Right lobe of liver (tissue), 4 donors: ENCODE measurements around the gene LCMT1.

Source experiments
- POLR2A ChIP-seq: fragments of 450-650 bp; IDR thresholded peaks from one replicate; pipeline ENCODE4 v1.6.1; 2017; ENCODE audit warnings: antibody characterized with exemption, mild to moderate bottlenecking
- TF ChIP-seq, protein P1 (sequence below), 4 donors: fragments of 200-600 bp in 3 of 4; fragments of 450-650 bp in 1 of 4; IDR thresholded peaks; one replicate each; pipeline versions ENCODE4 v1.5.1 to v1.8.0; 2016 to 2022; ENCODE audit warnings: antibody characterized with exemption in 4 of 4, mild to moderate bottlenecking in 2 of 4
- donor health status: DM: no; HTN: no; CAD: no.
- donor health status: DM: no; HTN: no; CAD: no.
- donor health status: DM: no; HTN: yes; CAD: no.

DNA sequence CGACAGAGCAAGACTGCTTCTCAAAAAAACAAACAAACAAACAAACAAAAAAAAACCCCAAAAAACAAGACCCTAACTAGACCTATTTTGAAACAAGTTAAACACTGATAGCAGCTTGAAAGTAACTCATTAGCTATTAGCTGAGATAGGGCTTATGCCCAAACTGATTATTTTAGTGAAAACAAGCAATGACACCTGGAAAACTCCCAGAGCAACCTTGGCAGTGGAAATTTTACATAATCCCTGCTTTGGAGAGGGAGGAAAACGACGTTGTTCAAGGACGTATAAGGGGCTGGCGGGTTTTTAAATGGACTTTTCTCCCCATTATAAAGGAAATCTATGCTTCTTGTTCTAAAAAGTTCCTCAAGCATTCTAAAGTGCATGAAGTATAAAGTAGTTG, 59.8 kb downstream of the LCMT1 start:
- TF ChIP-seq, protein P1, sequence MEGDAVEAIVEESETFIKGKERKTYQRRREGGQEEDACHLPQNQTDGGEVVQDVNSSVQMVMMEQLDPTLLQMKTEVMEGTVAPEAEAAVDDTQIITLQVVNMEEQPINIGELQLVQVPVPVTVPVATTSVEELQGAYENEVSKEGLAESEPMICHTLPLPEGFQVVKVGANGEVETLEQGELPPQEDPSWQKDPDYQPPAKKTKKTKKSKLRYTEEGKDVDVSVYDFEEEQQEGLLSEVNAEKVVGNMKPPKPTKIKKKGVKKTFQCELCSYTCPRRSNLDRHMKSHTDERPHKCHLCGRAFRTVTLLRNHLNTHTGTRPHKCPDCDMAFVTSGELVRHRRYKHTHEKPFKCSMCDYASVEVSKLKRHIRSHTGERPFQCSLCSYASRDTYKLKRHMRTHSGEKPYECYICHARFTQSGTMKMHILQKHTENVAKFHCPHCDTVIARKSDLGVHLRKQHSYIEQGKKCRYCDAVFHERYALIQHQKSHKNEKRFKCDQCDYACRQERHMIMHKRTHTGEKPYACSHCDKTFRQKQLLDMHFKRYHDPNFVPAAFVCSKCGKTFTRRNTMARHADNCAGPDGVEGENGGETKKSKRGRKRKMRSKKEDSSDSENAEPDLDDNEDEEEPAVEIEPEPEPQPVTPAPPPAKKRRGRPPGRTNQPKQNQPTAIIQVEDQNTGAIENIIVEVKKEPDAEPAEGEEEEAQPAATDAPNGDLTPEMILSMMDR (IDR thresholded peaks at IDR 0.05), result no peak
- no peak for TF ChIP-seq POLR2A
